SU-DHL-6 (cell line): ENCODE results near the gene THOC7.

Experiments
- H2AFZ ChIP-seq: fragments of 200-600 bp; sonication (generic); 2 replicates; pipeline ENCODE4 v1.6.1; 2014; ENCODE audit warnings: low read depth, mild to moderate bottlenecking, moderate library complexity, mixed read lengths, antibody characterized with exemption, low read length; ENCODE audit not compliant: severe bottlenecking
- H3F3A ChIP-seq: fragments of 200-600 bp; shearing (Covaris generic); 2 replicates; pipeline ENCODE4 v1.6.0; 2016; ENCODE audit warnings: antibody characterized with exemption, mild to moderate bottlenecking; ENCODE audit not compliant: insufficient read depth
- H3K27ac ChIP-seq: fragments of 200-600 bp; sonication (generic); 2 replicates; pipeline ENCODE4 v1.5.1; 2016; ENCODE audit warnings: low read depth, mild to moderate bottlenecking, low read length, moderate library complexity, mixed read lengths
- H3K27me3 ChIP-seq: fragments of 200-600 bp; sonication (generic), shearing (Covaris generic); 2 replicates; pipeline ENCODE4 v1.6.0; 2014; ENCODE audit warnings: mild to moderate bottlenecking, low read length
- H3K36me3 ChIP-seq: fragments of 200-600 bp; sonication (generic); 2 replicates; pipeline ENCODE4 v1.6.1; 2014; ENCODE audit warnings: mild to moderate bottlenecking, low read length, mixed read lengths
- H3K4me2 ChIP-seq: fragments of 300-600, 200-600 bp; shearing (Covaris generic), sonication (generic); 2 replicates; pipeline ENCODE4 v1.6.0; 2014; ENCODE audit warnings: low read length, low read depth, mild to moderate bottlenecking; ENCODE audit not compliant: poor library complexity, severe bottlenecking
- H3K4me3 ChIP-seq: fragments of 200-600 bp; sonication (generic); 2 replicates; pipeline ENCODE4 v1.5.1; 2014; ENCODE audit warnings: antibody characterized with exemption, low read length, mild to moderate bottlenecking, mixed read lengths; ENCODE audit not compliant: insufficient read depth, poor library complexity, severe bottlenecking
- H3K79me2 ChIP-seq: fragments of 200-600 bp; sonication (generic); 2 replicates; pipeline ENCODE4 v1.6.1; 2014; ENCODE audit warnings: mild to moderate bottlenecking, low read length, moderate library complexity; ENCODE audit not compliant: insufficient read depth
- H3K9ac ChIP-seq: fragments of 200-600 bp; sonication (generic); 2 replicates; pipeline ENCODE4 v1.7.0; 2014; ENCODE audit warnings: mild to moderate bottlenecking, low read length
- H3K9me2 ChIP-seq: fragments of 200-600 bp; sonication (generic); replicated peaks from 2 replicates; pipeline ENCODE4 v1.6.1; 2014; ENCODE audit warnings: low read length; ENCODE audit not compliant: insufficient read depth
- H3K9me3 ChIP-seq: fragments of 200-600 bp; sonication (generic); 2 replicates; pipeline ENCODE4 v1.6.1; 2014; ENCODE audit warnings: low read length, mixed read lengths; ENCODE audit not compliant: insufficient read depth
- H4K20me1 ChIP-seq: fragments of 200-600 bp; sonication (generic); 2 replicates; pipeline ENCODE4 v1.6.1; 2014; ENCODE audit warnings: low read depth, mild to moderate bottlenecking, antibody characterized with exemption, low read length, moderate library complexity, mixed read lengths
- CTCF ChIP-seq: fragments of 200-600 bp; sonication (generic); IDR thresholded peaks from one replicate; pipeline ENCODE4 v1.5.1; 2017; ENCODE audit warnings: antibody characterized with exemption, mild to moderate bottlenecking, low read length, moderate library complexity; ENCODE audit not compliant: insufficient read depth, poor library complexity, severe bottlenecking
- EZH2phosphoT487 ChIP-seq: fragments of 200-600 bp; sonication (generic), shearing (Covaris generic); conservative IDR thresholded peaks from 2 replicates; pipeline ENCODE4 v1.6.1; 2018; ENCODE audit warnings: mild to moderate bottlenecking, antibody characterized with exemption, low read length, moderate library complexity, mixed read lengths

Gene THOC7

GRCh38 chr3:63847718-63848450 is 15.7 kb downstream of the THOC7 start:
- Histone ChIP-seq H3F3A (0 out of 2 replicates have a peak, but pooled peaks cover 4% of the 10 kb centered on the region), H3K4me3 (no peak overlapping the region), H3K27me3 (no peaks in the 10 kb centered on the region), H3K79me2 (peaks cover 85% of the 10 kb centered on the region), H3K27ac (no peak overlapping the region), H3K9ac (no peak overlapping the region), H2AFZ (no peak overlapping the region), H3K36me3 (no peaks in the 10 kb centered on the region), H4K20me1 (peaks cover 4% of the 10 kb centered on the region; the same call in 1 of the 2 replicates), H3K9me2 (no peaks in the 10 kb centered on the region), H3K4me2 (no peak overlapping the region), H3K9me3 (no peaks in the 10 kb centered on the region)
- TF ChIP-seq CTCF, result no peak
- no peak for TF ChIP-seq EZH2phosphoT487

GRCh38 chr3:63845215-63845614 is 18.4 kb downstream of the THOC7 start:
- no peak overlapping the region for H3K4me3 ChIP-seq
- peaks cover 4% of the 10 kb centered on the region; the same call in 1 of the 2 replicates for H4K20me1 ChIP-seq
- H3K9me2 ChIP-seq, result no peaks in the 10 kb centered on the region
- no peak overlapping the region for H3K9ac ChIP-seq
- no peaks in the 10 kb centered on the region for H3K9me3 ChIP-seq
- H3K36me3 ChIP-seq, result no peaks in the 10 kb centered on the region
- no peak overlapping the region for H3K4me2 ChIP-seq
- no peak for TF ChIP-seq EZH2phosphoT487
- no peak for TF ChIP-seq CTCF
- 0 out of 2 replicates have a peak, but pooled peaks cover 4% of the 10 kb centered on the region for H3F3A ChIP-seq
- no peak overlapping the region for H3K27ac ChIP-seq
- H2AFZ ChIP-seq, result no peak overlapping the region
- H3K79me2 ChIP-seq, result peaks cover 81% of the 10 kb centered on the region
- no peaks in the 10 kb centered on the region for H3K27me3 ChIP-seq

GRCh38 chr3:63842127-63842526 is 21.5 kb downstream of the THOC7 start:
- Histone ChIP-seq H4K20me1 (peaks cover 4% of the 10 kb centered on the region; the same call in 1 of the 2 replicates), H3K27me3 (no peaks in the 10 kb centered on the region), H3K79me2 (peaks cover 60% of the 10 kb centered on the region), H3F3A (no peaks in the 10 kb centered on the region), H3K4me2 (no peak overlapping the region), H3K27ac (no peak overlapping the region), H2AFZ (no peak overlapping the region), H3K9me3 (no peaks in the 10 kb centered on the region), H3K36me3 (peaks cover 13% of the 10 kb centered on the region; the same call in 1 of the 2 replicates), H3K4me3 (no peak overlapping the region), H3K9me2 (no peaks in the 10 kb centered on the region), H3K9ac (no peak overlapping the region)
- TF ChIP-seq EZH2phosphoT487 (no peak), CTCF (no peak)
